HepG2 (cell line): ENCODE data around the gene PROC. TPM values are rescaled to one million over a fixed set of nuclear protein-coding genes. Genes with fewer than 3 reads are reported as not detected.

Experiments
- ATAC-seq: fragments of 200-7000 bp; cut with Tn5 transposase; 3 replicates; pipeline ENCODE4 v1.9.1; 2020; ENCODE audit warnings: mild to moderate bottlenecking, moderate library complexity
- BruUV-seq: library from RNA; stranded (reverse); fragments of 400-500 nt; replicated peaks from 2 replicates; lab custom pipeline; 2021; lab: Mats Ljungman, UMichigan
- CTCF ChIA-PET: fragments of 300-600 bp; formaldehyde crosslinking; extraction: SDS; loops from one replicate; lab custom pipeline; 2021; ENCODE audit warnings: low total read pairs, inconsistent platforms, low intra/inter-chr PET ratio; lab: Yijun Ruan, JAX
- POLR2A ChIA-PET: fragments of 350-600 bp; sonication (Branson Sonifier 250); formaldehyde crosslinking; loops from one replicate; lab custom pipeline; 2020; ENCODE audit warnings: antibody characterized with exemption, inconsistent platforms; lab: Yijun Ruan, JAX
- DNase-seq: peaks from one replicate; pipeline ENCODE4 v3.0.0-alpha.2; 2015; ENCODE audit warnings: low spot score
- FAIRE-seq: peaks from 3 replicates; lab custom pipeline; 2011; peaks lifted over from hg19 to GRCh38; lab: Jason Lieb, UNC
- H2AFZ ChIP-seq: one replicate; pipeline ENCODE4 v1.6.1; 2011; ENCODE audit warnings: low read length, inconsistent platforms
- H3K27ac ChIP-seq: fragments of 300-600 bp; 3 replicates; pipeline ENCODE4 v1.8.0; 2011; ENCODE audit warnings: mixed run types, mild to moderate bottlenecking, mixed read lengths, low read length, inconsistent platforms; ENCODE audit not compliant: insufficient read depth; ENCODE audit errors: extremely low read length
- H3K27me3 ChIP-seq, 2 experiments: fragments of 200-600 bp in 1 of 2; 2 replicates in 1 of 2; 3 replicates in 1 of 2; pipeline versions ENCODE4 v1.6.0 to v1.8.0; 2011; ENCODE audit warnings: low read length in 2 of 2, mild to moderate bottlenecking in 2 of 2, moderate library complexity in 2 of 2, inconsistent platforms in 1 of 2; ENCODE audit not compliant: insufficient read depth in 2 of 2, control insufficient read depth in 1 of 2
- H3K36me3 ChIP-seq, 2 experiments: fragments of 200-600 bp in 1 of 2; replicated peaks in 1 of 2; 2 replicates in 1 of 2; 3 replicates in 1 of 2; pipeline versions ENCODE4 v1.5.1 to v1.8.0; 2011; ENCODE audit warnings: low read length in 2 of 2, inconsistent platforms in 1 of 2; ENCODE audit not compliant: insufficient read depth in 2 of 2, control insufficient read depth in 1 of 2
- H3K4me1 ChIP-seq: 2 replicates; pipeline ENCODE4 v1.5.1; 2012; ENCODE audit warnings: low read length, inconsistent platforms; ENCODE audit not compliant: insufficient read depth
- H3K4me2 ChIP-seq: 2 replicates; pipeline ENCODE4 v1.6.0; 2011; ENCODE audit warnings: low read depth, low read length, inconsistent platforms
- H3K4me3 ChIP-seq, 3 experiments: fragments of 200-600 bp in 1 of 3; sonication (generic), shearing (Covaris generic) in 1 of 3; replicated peaks in 1 of 3; 2 replicates each; pipeline ENCODE4 v1.5.1; 2011 to 2016; ENCODE audit warnings: low read length in 3 of 3, inconsistent platforms in 2 of 3, low read depth in 2 of 3, mild to moderate bottlenecking in 2 of 3, control low read depth in 1 of 3, mixed read lengths in 1 of 3; ENCODE audit not compliant: insufficient read depth in 1 of 3
- H3K79me2 ChIP-seq: one replicate; pipeline ENCODE4 v1.6.1; 2011; ENCODE audit warnings: low read length, inconsistent platforms; ENCODE audit not compliant: insufficient read depth
- H3K9ac ChIP-seq: 2 replicates; pipeline ENCODE4 v1.6.0; 2011; ENCODE audit warnings: mild to moderate bottlenecking, low read depth, low read length, inconsistent platforms; ENCODE audit not compliant: insufficient read depth
- H3K9me3 ChIP-seq: 2 replicates; pipeline ENCODE4 v1.5.1; 2012; ENCODE audit warnings: mild to moderate bottlenecking, low read length
- H4K20me1 ChIP-seq: 2 replicates; pipeline ENCODE4 v1.6.0; 2011; ENCODE audit warnings: inconsistent platforms, mild to moderate bottlenecking, low read length, moderate library complexity; ENCODE audit not compliant: insufficient read depth
- CBX2 ChIP-seq, 2 experiments: fragments of 200-600 bp in 1 of 2; sonication (generic); formaldehyde crosslinking in 1 of 2; IDR thresholded peaks; 2 replicates each; pipeline versions ENCODE4 v1.7.0 to v1.8.1; 2018 to 2022; ENCODE audit warnings: low read depth in 2 of 2, low read length in 1 of 2, mild to moderate bottlenecking in 1 of 2, missing genetic modification reagents in 1 of 2
- CC2D1A ChIP-seq: sonication (generic); formaldehyde crosslinking; IDR thresholded peaks from 2 replicates; pipeline ENCODE4 v1.8.1; 2023; ENCODE audit warnings: mild to moderate bottlenecking, missing genetic modification reagents
- CHD2 ChIP-seq: IDR thresholded peaks from 2 replicates; pipeline ENCODE4 v1.6.1; 2011; ENCODE audit warnings: low read depth, low read length, improper control_type of control experiment
- FOXA1 ChIP-seq, 2 experiments: fragments of 450-650 bp in 1 of 2; sonication (generic) in 1 of 2; formaldehyde crosslinking in 1 of 2; IDR thresholded peaks; 2 replicates each; pipeline versions ENCODE4 v1.4.0 to v1.6.1; 2016 to 2020; ENCODE audit warnings: missing genetic modification reagents in 1 of 2
- HMG20B ChIP-seq: conservative IDR thresholded peaks from 2 replicates; pipeline ENCODE4 v1.6.1; 2016; ENCODE audit warnings: missing genetic modification reagents, missing compliant biosample characterization
- HNF4G ChIP-seq, 2 experiments: sonication (generic) in 1 of 2; formaldehyde crosslinking in 1 of 2; IDR thresholded peaks; 2 replicates each; pipeline versions ENCODE4 v1.4.0 to v1.6.1; 2011 to 2020; ENCODE audit warnings: borderline replicate concordance in 2 of 2, low read depth in 2 of 2, mild to moderate bottlenecking in 2 of 2, low read length in 1 of 2, missing genetic modification reagents in 1 of 2, moderate library complexity in 1 of 2
- IKZF1 ChIP-seq: fragments of 450-650 bp; IDR thresholded peaks from 2 replicates; pipeline ENCODE4 v1.7.1; 2016
- KLF6 ChIP-seq: IDR thresholded peaks from 2 replicates; pipeline ENCODE4 v1.8.0; 2016; ENCODE audit warnings: missing biosample characterization, missing genetic modification reagents
- NPAS2 ChIP-seq: sonication (generic); formaldehyde crosslinking; IDR thresholded peaks from 2 replicates; pipeline ENCODE4 v1.8.0; 2022; ENCODE audit warnings: mild to moderate bottlenecking, missing genetic modification reagents, borderline replicate concordance
- NR2F2 ChIP-seq: IDR thresholded peaks from 2 replicates; pipeline ENCODE4 v1.6.1; 2012; ENCODE audit warnings: low read depth, inconsistent platforms, borderline replicate concordance
- PLRG1 ChIP-seq: fragments of 450-650 bp; conservative IDR thresholded peaks from 2 replicates; pipeline ENCODE4 v1.6.1; 2016
- ZNF138 ChIP-seq: sonication (generic); formaldehyde crosslinking; IDR thresholded peaks from 2 replicates; pipeline ENCODE4 v1.5.0; 2020; ENCODE audit warnings: mild to moderate bottlenecking, low read depth, missing genetic modification reagents
- ZNF33B ChIP-seq: sonication (generic); formaldehyde crosslinking; IDR thresholded peaks from 2 replicates; pipeline ENCODE4 v1.5.1; 2020; ENCODE audit warnings: mild to moderate bottlenecking, missing genetic modification reagents
- ZNF550 ChIP-seq: sonication (generic); formaldehyde crosslinking; IDR thresholded peaks from 2 replicates; pipeline ENCODE4 v1.4.0; 2020; ENCODE audit warnings: mild to moderate bottlenecking, missing genetic modification reagents, borderline replicate concordance
- ZNF660 ChIP-seq: sonication (generic); formaldehyde crosslinking; IDR thresholded peaks from 2 replicates; pipeline ENCODE4 v1.5.1; 2020; ENCODE audit warnings: mild to moderate bottlenecking, low read depth, missing genetic modification reagents, borderline replicate concordance
- WGBS: methylation state at CpG from one replicate; pipeline ENCODE4 v1.1.6; 2017; ENCODE audit warnings: low lambda C conversion rate; 5-methylcytosine and 5-hydroxymethylcytosine counted together
- in situ Hi-C: cut with HindIII; loops from 2 replicates; pipeline ENCODE4 v1.10.0; 2017; ENCODE audit warnings: low pct_unique_long_range_greater_than_20kb; ENCODE audit not compliant: extremely low pct_ligation_motif_present
- intact Hi-C: fragments of 100-400 bp; cut with micrococcal nuclease; formaldehyde crosslinking; loops from one replicate; pipeline ENCODE4 v1.10.0; 2022; ENCODE audit not compliant: unreplicated experiment
- polyA plus RNA-seq, 8 experiments: library from polyadenylated mRNA; depleted of rRNA in 3 of 8; stranded (reverse) in 7 of 8; unstranded in 1 of 8; fragments of >200 nt; fragmentation: Illumina TruSeq in 4 of 8; extraction: Trizol in 4 of 8; gene quantifications; 2 replicates each; pipeline versions ENCODE4 v1.2.1 to v1.2.3, GENCODE V29; 2011 to 2016; ENCODE audit warnings: low read depth in 4 of 8, missing spikeins in 1 of 8, mixed read lengths in 1 of 8; ENCODE audit not compliant: insufficient read depth in 1 of 8
- total RNA-seq, 5 experiments: library from RNA; depleted of rRNA; stranded (reverse); fragments of >200 nt; fragmentation: Illumina TruSeq; extraction: Trizol; gene quantifications; 2 replicates each; pipeline ENCODE4 v1.2.3, GENCODE V29; 2016; ENCODE audit warnings: low read depth in 1 of 5
- TF ChIP-seq, protein P1 (sequence below): sonication (generic); formaldehyde crosslinking; IDR thresholded peaks from 2 replicates; pipeline ENCODE4 v1.4.0; 2020; ENCODE audit warnings: missing genetic modification reagents
- TF ChIP-seq, protein P2 (sequence below): sonication (generic); formaldehyde crosslinking; IDR thresholded peaks from 2 replicates; pipeline ENCODE4 v1.4.0; 2020; ENCODE audit warnings: mild to moderate bottlenecking, missing genetic modification reagents
- TF ChIP-seq, protein P3 (sequence below): sonication (generic); formaldehyde crosslinking; conservative IDR thresholded peaks from 2 replicates; pipeline ENCODE4 v1.8.1; 2023; ENCODE audit warnings: missing genetic modification reagents

Gene PROC
- total and polyA plus RNA-seq, 2 of the 13 experiments (the other 11 are each of a cell fraction or from before 2014, with no cell fraction given) = 134 to 185 TPM

DNA sequence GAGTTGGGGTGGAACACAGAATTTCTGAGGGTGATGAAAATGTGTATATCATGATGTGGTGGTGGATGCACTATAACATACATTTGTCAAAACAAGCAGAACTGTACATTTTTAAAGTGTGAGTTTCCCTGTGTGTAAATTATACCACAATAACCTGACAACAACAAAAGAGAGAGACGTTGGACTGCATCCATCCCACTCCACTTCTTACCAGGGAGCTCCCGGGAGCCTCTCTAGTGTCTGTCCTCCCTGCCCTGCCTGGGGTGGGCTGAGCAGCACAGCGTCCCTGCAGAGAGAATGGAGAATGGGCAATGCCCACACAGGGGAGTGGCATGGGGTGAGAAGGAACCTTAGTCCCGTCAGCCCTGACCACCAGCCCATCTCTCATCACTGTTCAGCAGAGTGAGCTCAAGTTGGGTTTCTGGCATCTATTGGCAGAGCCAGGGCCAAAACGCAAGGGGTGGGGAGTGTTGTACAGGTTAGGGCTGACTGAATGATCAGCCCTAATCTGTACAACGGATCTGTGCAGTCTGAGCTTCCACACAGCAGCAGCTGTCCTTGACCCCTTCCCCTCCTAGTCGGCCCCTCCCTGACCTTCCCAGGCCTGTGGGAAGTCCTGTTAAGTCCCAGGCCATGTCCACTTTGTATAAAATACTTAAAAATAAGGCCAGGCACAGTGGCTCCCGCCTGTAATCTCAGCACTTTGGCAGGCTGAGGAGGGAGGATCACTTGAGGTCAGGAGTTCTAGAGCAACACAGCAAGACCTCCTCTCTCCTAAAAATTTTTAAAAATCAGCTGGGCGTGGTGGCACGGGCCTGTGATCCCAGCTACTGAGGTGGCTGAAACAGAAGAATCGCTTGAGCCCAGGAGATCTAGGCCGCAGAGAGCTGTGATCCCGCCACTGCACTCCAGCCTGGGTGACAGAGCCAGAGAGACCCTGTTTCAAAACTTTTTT, 3.3 kb upstream of the PROC start:
- no TSS peak for BruUV-seq
- Histone ChIP-seq H3K27ac (peak overlapping the region; percentile 96), H3K4me2 (peak overlapping the region; percentile 83), H3K36me3 (peaks cover 0 to under 1% of the 10 kb centered on the region in 2 experiments; a peak in 1 of 5 replicates), H3K4me3 (peak overlapping the region; percentile 0 to 59 (median 26); a peak in 4 of 6 replicates), H3K79me2 (peaks cover 25% of the 10 kb centered on the region), H3K27me3 (no peaks in the 10 kb centered on the region), H3K9ac (peak overlapping the region; percentile 60), H3K4me1 (peaks cover 100% of the 10 kb centered on the region), H3K9me3 (0 out of 2 replicates have a peak, but pooled peaks cover 5% of the 10 kb centered on the region), H2AFZ (peak overlapping the region; percentile 13), H4K20me1 (no peaks in the 10 kb centered on the region)
- CTCF ChIA-PET = no interaction called here
- 26% methylated on average over 13 of the region's 13 CpGs for WGBS
- peak; percentile 91 for FAIRE-seq
- in situ Hi-C loops (no loop called here), intact Hi-C loops (loop anchor here (5.0 kb wide), 1 partner anchor 58 kb away; no protein-coding TSS in a partner anchor)
- POLR2A ChIA-PET = interaction anchor here (0.8 to 8.1 kb wide), 8 partner anchors 13 to 112 kb away, joined by 4 to 229 read pairs (median 10); partner anchors contain the start of gene IWS1
- peak; percentile 41 for ATAC-seq
- peak; percentile 82 for DNase-seq
- TF ChIP-seq, protein P1, sequence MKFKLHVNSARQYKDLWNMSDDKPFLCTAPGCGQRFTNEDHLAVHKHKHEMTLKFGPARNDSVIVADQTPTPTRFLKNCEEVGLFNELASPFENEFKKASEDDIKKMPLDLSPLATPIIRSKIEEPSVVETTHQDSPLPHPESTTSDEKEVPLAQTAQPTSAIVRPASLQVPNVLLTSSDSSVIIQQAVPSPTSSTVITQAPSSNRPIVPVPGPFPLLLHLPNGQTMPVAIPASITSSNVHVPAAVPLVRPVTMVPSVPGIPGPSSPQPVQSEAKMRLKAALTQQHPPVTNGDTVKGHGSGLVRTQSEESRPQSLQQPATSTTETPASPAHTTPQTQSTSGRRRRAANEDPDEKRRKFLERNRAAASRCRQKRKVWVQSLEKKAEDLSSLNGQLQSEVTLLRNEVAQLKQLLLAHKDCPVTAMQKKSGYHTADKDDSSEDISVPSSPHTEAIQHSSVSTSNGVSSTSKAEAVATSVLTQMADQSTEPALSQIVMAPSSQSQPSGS (CRISPR knock-in tag) = peak; percentile 35; the same call in 1 of the 2 replicates
- no peak for TF ChIP-seq ZNF660 (CRISPR knock-in tag)
- no peak for TF ChIP-seq ZNF33B (CRISPR knock-in tag)
- TF ChIP-seq KLF6 (CRISPR knock-in tag) = 0 out of 2 replicates have a peak, but pooled peaks have one; percentile 65
- no peak for TF ChIP-seq HNF4G (IDR thresholded peaks at IDR 0.05; ENCODE audit: borderline replicate concordance, low read depth, low read length)
- TF ChIP-seq HNF4G (CRISPR knock-in tag; IDR thresholded peaks at IDR 0.05; ENCODE audit: borderline replicate concordance, low read depth) = no peak
- TF ChIP-seq PLRG1 = no peak
- TF ChIP-seq CC2D1A (CRISPR knock-in tag) = no peak
- TF ChIP-seq IKZF1 = no peak
- no peak for TF ChIP-seq CHD2
- TF ChIP-seq, protein P2, sequence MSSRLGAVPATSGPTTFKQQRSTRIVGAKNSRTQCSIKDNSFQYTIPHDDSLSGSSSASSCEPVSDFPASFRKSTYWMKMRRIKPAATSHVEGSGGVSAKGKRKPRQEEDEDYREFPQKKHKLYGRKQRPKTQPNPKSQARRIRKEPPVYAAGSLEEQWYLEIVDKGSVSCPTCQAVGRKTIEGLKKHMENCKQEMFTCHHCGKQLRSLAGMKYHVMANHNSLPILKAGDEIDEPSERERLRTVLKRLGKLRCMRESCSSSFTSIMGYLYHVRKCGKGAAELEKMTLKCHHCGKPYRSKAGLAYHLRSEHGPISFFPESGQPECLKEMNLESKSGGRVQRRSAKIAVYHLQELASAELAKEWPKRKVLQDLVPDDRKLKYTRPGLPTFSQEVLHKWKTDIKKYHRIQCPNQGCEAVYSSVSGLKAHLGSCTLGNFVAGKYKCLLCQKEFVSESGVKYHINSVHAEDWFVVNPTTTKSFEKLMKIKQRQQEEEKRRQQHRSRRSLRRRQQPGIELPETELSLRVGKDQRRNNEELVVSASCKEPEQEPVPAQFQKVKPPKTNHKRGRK (CRISPR knock-in tag) = no peak
- no peak for TF ChIP-seq NPAS2 (CRISPR knock-in tag)
- TF ChIP-seq ZNF550 = no peak
- peak; percentile 90 for TF ChIP-seq NR2F2
- TF ChIP-seq ZNF138 (CRISPR knock-in tag) = no peak
- TF ChIP-seq FOXA1 (IDR thresholded peaks at IDR 0.05) = no peak
- peak; percentile 44; the same call in 1 of the 2 replicates for TF ChIP-seq FOXA1 (CRISPR knock-in tag; IDR thresholded peaks at IDR 0.05)
- TF ChIP-seq, protein P3, sequence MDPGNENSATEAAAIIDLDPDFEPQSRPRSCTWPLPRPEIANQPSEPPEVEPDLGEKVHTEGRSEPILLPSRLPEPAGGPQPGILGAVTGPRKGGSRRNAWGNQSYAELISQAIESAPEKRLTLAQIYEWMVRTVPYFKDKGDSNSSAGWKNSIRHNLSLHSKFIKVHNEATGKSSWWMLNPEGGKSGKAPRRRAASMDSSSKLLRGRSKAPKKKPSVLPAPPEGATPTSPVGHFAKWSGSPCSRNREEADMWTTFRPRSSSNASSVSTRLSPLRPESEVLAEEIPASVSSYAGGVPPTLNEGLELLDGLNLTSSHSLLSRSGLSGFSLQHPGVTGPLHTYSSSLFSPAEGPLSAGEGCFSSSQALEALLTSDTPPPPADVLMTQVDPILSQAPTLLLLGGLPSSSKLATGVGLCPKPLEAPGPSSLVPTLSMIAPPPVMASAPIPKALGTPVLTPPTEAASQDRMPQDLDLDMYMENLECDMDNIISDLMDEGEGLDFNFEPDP (CRISPR knock-in tag) = 0 out of 2 replicates have a peak, but pooled peaks have one; percentile 74
- 0 out of 2 replicates have a peak, but pooled peaks have one; percentile 25 for TF ChIP-seq HMG20B (CRISPR knock-in tag)
- no peak for TF ChIP-seq CBX2 (IDR thresholded peaks at IDR 0.05; ENCODE audit: low read depth, low read length)
- no peak for TF ChIP-seq CBX2 (CRISPR knock-in tag; IDR thresholded peaks at IDR 0.05; ENCODE audit: low read depth)
